ENCODE measurements around the gene GPR132. TPM values are rescaled to one million over a fixed set of nuclear protein-coding genes. Genes with fewer than 3 reads are reported as not detected.

The GPR132 gene
- total and polyA plus RNA-seq, 2 of the 8 experiments (the other 6 are each of a cell fraction or from before 2014, with no cell fraction given), result 0.11 TPM; not detected in 1

DNA sequence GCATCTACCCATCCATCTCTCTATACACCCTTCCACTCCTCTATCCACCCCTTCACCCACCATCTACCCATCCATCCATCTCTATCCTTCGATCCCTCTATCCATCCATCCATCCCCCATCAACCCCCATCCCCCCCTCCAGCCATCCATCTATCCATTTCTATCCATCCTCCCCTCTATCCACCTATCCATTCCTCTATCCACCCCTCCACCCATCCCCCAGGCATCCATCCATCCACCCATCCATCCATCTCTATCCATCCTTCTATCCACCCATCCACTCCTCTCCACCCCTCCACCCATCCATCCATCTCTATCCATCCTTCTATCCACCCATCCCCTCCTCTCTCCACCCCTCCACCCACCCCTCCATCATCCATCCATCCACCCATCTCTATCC is 17.5 kb upstream of the GPR132 start:
- H4K20me1 ChIP-seq (replicated peaks in 1 of 2; ENCODE audit: control insufficient read depth in 1 of 2, insufficient read depth in 2 of 2, low read length in 2 of 2), result peaks cover 0 to 1% of the 10 kb centered on the region in 2 experiments
- no peak overlapping the region for H3K4me2 ChIP-seq (ENCODE audit: insufficient read depth in 1 of 2, low read depth in 2 of 2, low read length in 2 of 2)
- ChIA-PET POLR2A (ENCODE audit: partially characterized antibody) (no interaction called here), CTCF (ENCODE audit: partially characterized antibody) (interaction anchor here (2.9 kb wide), 1 partner anchor 8 kb away, joined by 14 read pairs; no protein-coding TSS in a partner anchor)
- H3K27me3 ChIP-seq (replicated peaks in 1 of 4; ENCODE audit: control insufficient read depth in 3 of 4, extremely low read depth in 1 of 4, insufficient read depth in 3 of 4, low read length in 3 of 4), result peaks cover 2 to 27% (median 17%) of the 10 kb centered on the region in 4 experiments
- H2BK20ac ChIP-seq (ENCODE audit: low read length), result no peak overlapping the region
- WGBS, 2 experiments (ENCODE audit: extremely low coverage in 1 of 2, insufficient coverage in 1 of 2, insufficient read length in 1 of 2, insufficient replicate concordance in 2 of 2, low coverage in 1 of 2, low lambda C conversion rate in 2 of 2, missing lambda C conversion rate in 1 of 2), result 100% methylated on average over 1 of the region's 1 CpG; no CpG with 5 or more reads in 1 of the 2 experiments
- no peaks in the 10 kb centered on the region for H3K79me2 ChIP-seq (ENCODE audit: control insufficient read depth in 1 of 2, insufficient read depth in 2 of 2, low read length in 2 of 2)
- no peaks in the 10 kb centered on the region for H3K36me3 ChIP-seq (ENCODE audit: control insufficient read depth in 2 of 4, insufficient read depth in 4 of 4, low read length in 3 of 4)
- H3K9ac ChIP-seq (replicated peaks in 1 of 4; ENCODE audit: extremely low read depth in 1 of 4, low read depth in 3 of 4, low read length in 3 of 4), result no peak overlapping the region
- no peak overlapping the region for H3K18ac ChIP-seq (ENCODE audit: extremely low read depth, low read length)
- no peak overlapping the region for H3K14ac ChIP-seq (ENCODE audit: insufficient read length)
- H3K79me1 ChIP-seq (ENCODE audit: low read depth, low read length), result no peaks in the 10 kb centered on the region
- H3K56ac ChIP-seq (replicated peaks; ENCODE audit: insufficient read length, low read depth, low read length), result no peak overlapping the region
- no peak overlapping the region for H2BK15ac ChIP-seq (ENCODE audit: low read length)
- H4K91ac ChIP-seq (replicated peaks; ENCODE audit: insufficient read length, low read length), result no peak overlapping the region
- H3K4me3 ChIP-seq (ENCODE audit: extremely low read depth in 1 of 4, insufficient read depth in 2 of 4, low read depth in 3 of 4, low read length in 4 of 4), result no peak overlapping the region
- H4K5ac ChIP-seq (ENCODE audit: insufficient read length, low read depth, low read length), result no peak overlapping the region
- H3K27ac ChIP-seq (ENCODE audit: low read depth, low read length), result no peak overlapping the region
- H3K23me2 ChIP-seq (ENCODE audit: low read depth, low read length), result peaks cover 23% of the 10 kb centered on the region; the same call in 1 of the 2 replicates
- H4K8ac ChIP-seq (ENCODE audit: extremely low read depth, insufficient read depth, low read length), result no peak overlapping the region
- H3K4me1 ChIP-seq (replicated peaks in 1 of 4; ENCODE audit: control insufficient read depth in 3 of 4, insufficient read depth in 4 of 4, low read length in 3 of 4), result peaks cover 0 to 3% (median under 1%) of the 10 kb centered on the region in 4 experiments; a peak in 3 of 7 replicates
- DNase-seq (ENCODE audit: low read depth in 1 of 2, low spot score in 2 of 2), result no peak
- H3K23ac ChIP-seq (ENCODE audit: insufficient read length), result no peak overlapping the region
- H2AK5ac ChIP-seq (ENCODE audit: low read depth, low read length), result no peak overlapping the region
- FAIRE-seq, result no peak
- H2AFZ ChIP-seq (ENCODE audit: low read length), result no peak overlapping the region
- no peak overlapping the region for H3K4ac ChIP-seq (replicated peaks; ENCODE audit: insufficient read length, low read depth, low read length)
- no peak overlapping the region for H2BK120ac ChIP-seq (replicated peaks; ENCODE audit: low read depth, low read length)
- no peak overlapping the region for H2BK12ac ChIP-seq (ENCODE audit: low read depth, low read length)
- H3K9me3 ChIP-seq (ENCODE audit: insufficient read depth in 2 of 2, low read depth in 1 of 2, low read length in 1 of 2), result peaks cover 0 to 6% of the 10 kb centered on the region in 2 experiments; a peak in 1 of 4 replicates
- H2BK5ac ChIP-seq (ENCODE audit: low read depth, low read length), result no peak overlapping the region
- TF ChIP-seq HDAC6 (IDR thresholded peaks at IDR 0.05; ENCODE audit: low read depth, low read length), result no peak
- no peak for TF ChIP-seq SAP30 (IDR thresholded peaks at IDR 0.05; ENCODE audit: insufficient read depth, insufficient replicate concordance, low read length)
- TF ChIP-seq TCF12 (IDR thresholded peaks at IDR 0.05; ENCODE audit: low read depth, low read length), result no peak
- TF ChIP-seq SIX5 (IDR thresholded peaks at IDR 0.05; ENCODE audit: low read depth, low read length), result no peak
- no peak for TF ChIP-seq CREB1 (IDR thresholded peaks at IDR 0.05)
- TF ChIP-seq JUND (IDR thresholded peaks at IDR 0.05; ENCODE audit: low read length), result no peak
- no peak for TF ChIP-seq SRF (IDR thresholded peaks at IDR 0.05; ENCODE audit: low read depth, low read length)
- no peak for TF ChIP-seq POLR2AphosphoS5 (IDR thresholded peaks at IDR 0.05; ENCODE audit: low read depth, low read length)
- no peak for TF ChIP-seq EZH2 (IDR thresholded peaks at IDR 0.05; ENCODE audit: low read depth, low read length, severe bottlenecking)
- no peak for TF ChIP-seq TEAD4 (IDR thresholded peaks at IDR 0.05; ENCODE audit: low read depth, low read length)
- TF ChIP-seq, protein P1, sequence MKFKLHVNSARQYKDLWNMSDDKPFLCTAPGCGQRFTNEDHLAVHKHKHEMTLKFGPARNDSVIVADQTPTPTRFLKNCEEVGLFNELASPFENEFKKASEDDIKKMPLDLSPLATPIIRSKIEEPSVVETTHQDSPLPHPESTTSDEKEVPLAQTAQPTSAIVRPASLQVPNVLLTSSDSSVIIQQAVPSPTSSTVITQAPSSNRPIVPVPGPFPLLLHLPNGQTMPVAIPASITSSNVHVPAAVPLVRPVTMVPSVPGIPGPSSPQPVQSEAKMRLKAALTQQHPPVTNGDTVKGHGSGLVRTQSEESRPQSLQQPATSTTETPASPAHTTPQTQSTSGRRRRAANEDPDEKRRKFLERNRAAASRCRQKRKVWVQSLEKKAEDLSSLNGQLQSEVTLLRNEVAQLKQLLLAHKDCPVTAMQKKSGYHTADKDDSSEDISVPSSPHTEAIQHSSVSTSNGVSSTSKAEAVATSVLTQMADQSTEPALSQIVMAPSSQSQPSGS (IDR thresholded peaks at IDR 0.05; ENCODE audit: low read length), result no peak
- TF ChIP-seq KDM4A (IDR thresholded peaks at IDR 0.05; ENCODE audit: low read depth, low read length, severe bottlenecking), result no peak
- no peak for TF ChIP-seq TAF1 (IDR thresholded peaks at IDR 0.05; ENCODE audit: low read depth, low read length)
- TF ChIP-seq RFX5 (IDR thresholded peaks at IDR 0.05; ENCODE audit: borderline replicate concordance, low read depth, low read length), result no peak

Data from H1 (cell line).